Ascending aorta (tissue), 2 donors: ENCODE results near the gene STXBP3. TPM values are rescaled to one million over a fixed set of nuclear protein-coding genes. Genes with fewer than 3 reads are reported as not detected.

ENCODE experiments used
- DNase-seq, 2 donors: peaks; one replicate each; pipeline ENCODE4 v3.0.0-alpha.2; 2019; ENCODE audit warnings: low spot score in 2 of 2
- H3K27ac ChIP-seq, 2 donors: fragments of 200-600 bp; sonication (generic); one replicate each; pipeline ENCODE4 v1.5.1; 2016 to 2017; ENCODE audit warnings: mild to moderate bottlenecking in 1 of 2
- H3K27me3 ChIP-seq: fragments of 200-600 bp; sonication (generic); one replicate; pipeline ENCODE4 v1.5.1; 2017
- H3K36me3 ChIP-seq, 2 donors: fragments of 200-600 bp; sonication (generic); one replicate each; pipeline ENCODE4 v1.5.1; 2016
- H3K4me1 ChIP-seq, 2 donors: fragments of 200-600 bp; sonication (generic); one replicate each; pipeline ENCODE4 v1.5.1; 2016 to 2017; ENCODE audit warnings: mild to moderate bottlenecking in 1 of 2
- H3K4me3 ChIP-seq, 2 donors: fragments of 200-600 bp; sonication (generic); one replicate each; pipeline ENCODE4 v1.5.1; 2016 to 2017; ENCODE audit warnings: mild to moderate bottlenecking in 1 of 2
- H3K9me3 ChIP-seq, 2 donors: fragments of 200-600 bp; sonication (generic); one replicate each; pipeline ENCODE4 v1.5.1; 2016
- intact Hi-C: fragments of 100-400 bp; cut with DNase I; formaldehyde crosslinking; loops from one replicate; pipeline ENCODE4 v1.15.1; 2023
- total RNA-seq: library from RNA; depleted of rRNA; stranded (reverse); fragments of >200 nt; gene quantifications from one replicate; pipeline ENCODE4 v1.1.0, GENCODE V29; 2016
- TF ChIP-seq, protein P1 (sequence below), 3 experiments: fragments of 200-600 bp in 2 of 3; fragments of 450-650 bp in 1 of 3; sonication (generic) in 2 of 3; IDR thresholded peaks; one replicate each; pipeline ENCODE4 v1.5.1; 2016 to 2019; ENCODE audit warnings: antibody characterized with exemption in 3 of 3, mild to moderate bottlenecking in 1 of 3, moderate library complexity in 1 of 3

The STXBP3 gene
- total RNA-seq, 1 donor from 2014 or later, result 13.7 TPM

- peak overlapping the region in 1 of 2 donors; percentile 52 for H3K4me3 ChIP-seq
- peaks cover 4 to 17% of the 10 kb centered on the region in 2 donors for H3K4me1 ChIP-seq
- H3K27me3 ChIP-seq, result no peaks in the 10 kb centered on the region
- H3K36me3 ChIP-seq, result no peaks in the 10 kb centered on the region
- H3K9me3 ChIP-seq, result no peaks in the 10 kb centered on the region
- peak overlapping the region; percentile 83 to 86 for H3K27ac ChIP-seq
- intact Hi-C loops, result loop anchor here (2.0 to 10.0 kb wide), 5 partner anchors 60 to 1218 kb away; partner anchors contain the start of genes CLCC1, GPSM2, PRPF38B and STRIP1
- TF ChIP-seq, protein P1, sequence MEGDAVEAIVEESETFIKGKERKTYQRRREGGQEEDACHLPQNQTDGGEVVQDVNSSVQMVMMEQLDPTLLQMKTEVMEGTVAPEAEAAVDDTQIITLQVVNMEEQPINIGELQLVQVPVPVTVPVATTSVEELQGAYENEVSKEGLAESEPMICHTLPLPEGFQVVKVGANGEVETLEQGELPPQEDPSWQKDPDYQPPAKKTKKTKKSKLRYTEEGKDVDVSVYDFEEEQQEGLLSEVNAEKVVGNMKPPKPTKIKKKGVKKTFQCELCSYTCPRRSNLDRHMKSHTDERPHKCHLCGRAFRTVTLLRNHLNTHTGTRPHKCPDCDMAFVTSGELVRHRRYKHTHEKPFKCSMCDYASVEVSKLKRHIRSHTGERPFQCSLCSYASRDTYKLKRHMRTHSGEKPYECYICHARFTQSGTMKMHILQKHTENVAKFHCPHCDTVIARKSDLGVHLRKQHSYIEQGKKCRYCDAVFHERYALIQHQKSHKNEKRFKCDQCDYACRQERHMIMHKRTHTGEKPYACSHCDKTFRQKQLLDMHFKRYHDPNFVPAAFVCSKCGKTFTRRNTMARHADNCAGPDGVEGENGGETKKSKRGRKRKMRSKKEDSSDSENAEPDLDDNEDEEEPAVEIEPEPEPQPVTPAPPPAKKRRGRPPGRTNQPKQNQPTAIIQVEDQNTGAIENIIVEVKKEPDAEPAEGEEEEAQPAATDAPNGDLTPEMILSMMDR (IDR thresholded peaks at IDR 0.05), result no peak
- no peak for DNase-seq
These were observed 70.5 kb downstream of the STXBP3 start for GRCh38 chr1:108817016-108817415.

DNA sequence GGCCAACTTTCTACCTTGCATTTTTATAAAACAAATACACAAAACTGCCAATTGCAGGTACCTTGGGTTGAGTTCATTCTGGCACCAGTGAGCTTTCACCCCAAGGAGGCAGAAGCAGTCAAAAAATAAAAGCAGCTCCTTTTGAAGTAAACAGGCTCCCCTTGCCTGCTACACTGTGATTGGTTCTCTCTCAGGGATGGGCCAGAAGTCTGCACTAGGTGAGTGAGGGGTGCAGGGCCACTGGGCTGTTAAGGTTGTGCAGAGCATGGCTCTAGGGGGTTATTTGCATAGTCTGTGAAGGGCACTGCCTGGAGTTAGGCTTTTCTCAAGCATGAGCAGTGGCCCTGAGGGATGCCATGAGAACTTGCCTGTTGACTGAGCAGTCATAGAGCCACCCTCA is 71.3 kb downstream of the STXBP3 start:
- peaks cover 4 to 17% of the 10 kb centered on the region in 2 donors for H3K4me1 ChIP-seq
- intact Hi-C loops, result loop anchor here (2.0 to 10.0 kb wide), 5 partner anchors 59 to 1217 kb away; partner anchors contain the start of genes CLCC1, GPSM2, PRPF38B and STRIP1
- H3K27ac ChIP-seq, result no peak overlapping the region
- H3K36me3 ChIP-seq, result no peaks in the 10 kb centered on the region
- no peaks in the 10 kb centered on the region for H3K9me3 ChIP-seq
- DNase-seq, result no peak
- no peak overlapping the region for H3K4me3 ChIP-seq
- H3K27me3 ChIP-seq, result no peaks in the 10 kb centered on the region
- TF ChIP-seq, protein P1 (IDR thresholded peaks at IDR 0.05), result no peak

- TF ChIP-seq, protein P1 (IDR thresholded peaks at IDR 0.05), result no peak
- Histone ChIP-seq H3K4me1 (peaks cover 0 to 15% of the 10 kb centered on the region in 2 donors), H3K27ac (no peak overlapping the region), H3K27me3 (no peaks in the 10 kb centered on the region), H3K36me3 (no peaks in the 10 kb centered on the region), H3K9me3 (no peaks in the 10 kb centered on the region), H3K4me3 (no peak overlapping the region)
- intact Hi-C loops, result loop anchor here (5.0 to 10.0 kb wide), 3 partner anchors 128 to 1215 kb away; partner anchors contain the start of genes CLCC1, PRPF38B and STRIP1
- DNase-seq, result no peak
These were observed 73.4 kb downstream of the STXBP3 start for GRCh38 chr1:108819878-108820277.

GRCh38 chr1:108823632-108824031 is 77.2 kb downstream of the STXBP3 start:
- Histone ChIP-seq H3K4me1 (peaks cover 0 to 9% of the 10 kb centered on the region in 2 donors), H3K36me3 (no peaks in the 10 kb centered on the region), H3K27me3 (no peaks in the 10 kb centered on the region), H3K4me3 (no peak overlapping the region), H3K9me3 (no peaks in the 10 kb centered on the region), H3K27ac (no peak overlapping the region)
- intact Hi-C loops, result no loop called here
- TF ChIP-seq, protein P1 (IDR thresholded peaks at IDR 0.05), result no peak
- DNase-seq, result no peak

DNA sequence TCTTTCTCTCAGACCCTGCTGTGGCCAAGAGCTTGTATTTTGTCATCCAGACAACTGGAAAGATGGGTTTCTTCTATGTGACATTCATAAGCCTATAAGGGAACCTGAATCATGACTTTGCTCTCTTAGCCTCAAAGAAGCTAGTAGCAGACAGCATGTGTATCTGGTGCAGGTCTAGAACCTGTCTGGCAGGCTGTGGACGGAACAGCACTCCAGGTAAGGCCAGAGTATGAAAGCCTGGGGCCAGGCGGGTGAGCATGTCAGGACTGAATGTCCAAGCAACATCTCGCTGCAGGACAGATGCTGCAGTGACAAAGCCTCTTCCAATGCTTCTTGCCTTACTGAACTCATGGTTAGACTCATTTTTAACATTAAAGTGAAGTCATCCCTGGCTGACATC is 77.6 kb downstream of the STXBP3 start:
- no peak overlapping the region for H3K27ac ChIP-seq
- intact Hi-C loops, result no loop called here
- no peaks in the 10 kb centered on the region for H3K27me3 ChIP-seq
- peaks cover 0 to 10% of the 10 kb centered on the region in 2 donors for H3K4me1 ChIP-seq
- TF ChIP-seq, protein P1 (IDR thresholded peaks at IDR 0.05), result no peak
- DNase-seq, result no peak
- no peaks in the 10 kb centered on the region for H3K36me3 ChIP-seq
- no peaks in the 10 kb centered on the region for H3K9me3 ChIP-seq
- H3K4me3 ChIP-seq, result no peak overlapping the region
